Chondrocyte (in vitro differentiated cells): Measurements from ENCODE around the gene JAK3. TPM values are rescaled to one million over a fixed set of nuclear protein-coding genes. Genes with fewer than 3 reads are reported as not detected.

Experiments used
- DNase-seq: peaks from one replicate; pipeline ENCODE4 v3.0.0; 2021; ENCODE audit warnings: mixed read lengths, low spot score
- H3K27ac Mint-ChIP-seq: one replicate; pipeline ENCODE4 v1.8.0; 2021; ENCODE audit warnings: mild to moderate bottlenecking, moderate library complexity, mixed read lengths; ENCODE audit not compliant: unreplicated experiment
- H3K27me3 Mint-ChIP-seq: 2 replicates; pipeline ENCODE4 v1.8.0; 2021; ENCODE audit warnings: low read depth, mixed read lengths
- H3K36me3 Mint-ChIP-seq: 2 replicates; pipeline ENCODE4 v1.8.0; 2021; ENCODE audit warnings: low read depth, mixed read lengths
- H3K4me1 Mint-ChIP-seq: 2 replicates; pipeline ENCODE4 v1.8.0; 2021; ENCODE audit warnings: low read depth, mild to moderate bottlenecking, mixed read lengths
- H3K4me3 Mint-ChIP-seq: one replicate; pipeline ENCODE4 v1.8.0; 2021; ENCODE audit warnings: mild to moderate bottlenecking, moderate library complexity, mixed read lengths; ENCODE audit not compliant: unreplicated experiment
- H3K9me3 Mint-ChIP-seq: 2 replicates; pipeline ENCODE4 v1.8.0; 2021; ENCODE audit warnings: low read depth, mixed read lengths
- total RNA-seq: library from RNA; stranded (reverse); gene quantifications from 3 replicates; pipeline ENCODE4 v1.2.1, GENCODE V29; 2021
- TF ChIP-seq, protein P1 (sequence below): fragments of 200-600 bp; sonication (generic); IDR thresholded peaks from 2 replicates; pipeline ENCODE4 v1.5.0; 2021; ENCODE audit warnings: antibody characterized with exemption, mild to moderate bottlenecking, moderate library complexity

Gene JAK3
- total RNA-seq, 1 donor from 2014 or later = 7.7 TPM

- Mint-ChIP-seq H3K27me3 (peaks cover 8% of the 10 kb centered on the region), H3K36me3 (no peaks in the 10 kb centered on the region), H3K4me3 (peak overlapping the region; percentile 66), H3K9me3 (no peaks in the 10 kb centered on the region), H3K27ac (peak overlapping the region; percentile 27), H3K4me1 (peaks cover 14% of the 10 kb centered on the region)
- DNase-seq = no peak
- TF ChIP-seq, protein P1, sequence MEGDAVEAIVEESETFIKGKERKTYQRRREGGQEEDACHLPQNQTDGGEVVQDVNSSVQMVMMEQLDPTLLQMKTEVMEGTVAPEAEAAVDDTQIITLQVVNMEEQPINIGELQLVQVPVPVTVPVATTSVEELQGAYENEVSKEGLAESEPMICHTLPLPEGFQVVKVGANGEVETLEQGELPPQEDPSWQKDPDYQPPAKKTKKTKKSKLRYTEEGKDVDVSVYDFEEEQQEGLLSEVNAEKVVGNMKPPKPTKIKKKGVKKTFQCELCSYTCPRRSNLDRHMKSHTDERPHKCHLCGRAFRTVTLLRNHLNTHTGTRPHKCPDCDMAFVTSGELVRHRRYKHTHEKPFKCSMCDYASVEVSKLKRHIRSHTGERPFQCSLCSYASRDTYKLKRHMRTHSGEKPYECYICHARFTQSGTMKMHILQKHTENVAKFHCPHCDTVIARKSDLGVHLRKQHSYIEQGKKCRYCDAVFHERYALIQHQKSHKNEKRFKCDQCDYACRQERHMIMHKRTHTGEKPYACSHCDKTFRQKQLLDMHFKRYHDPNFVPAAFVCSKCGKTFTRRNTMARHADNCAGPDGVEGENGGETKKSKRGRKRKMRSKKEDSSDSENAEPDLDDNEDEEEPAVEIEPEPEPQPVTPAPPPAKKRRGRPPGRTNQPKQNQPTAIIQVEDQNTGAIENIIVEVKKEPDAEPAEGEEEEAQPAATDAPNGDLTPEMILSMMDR = no peak
Measured at GRCh38 chr19:17841810-17842662, 5.7 kb downstream of the JAK3 start.

DNA sequence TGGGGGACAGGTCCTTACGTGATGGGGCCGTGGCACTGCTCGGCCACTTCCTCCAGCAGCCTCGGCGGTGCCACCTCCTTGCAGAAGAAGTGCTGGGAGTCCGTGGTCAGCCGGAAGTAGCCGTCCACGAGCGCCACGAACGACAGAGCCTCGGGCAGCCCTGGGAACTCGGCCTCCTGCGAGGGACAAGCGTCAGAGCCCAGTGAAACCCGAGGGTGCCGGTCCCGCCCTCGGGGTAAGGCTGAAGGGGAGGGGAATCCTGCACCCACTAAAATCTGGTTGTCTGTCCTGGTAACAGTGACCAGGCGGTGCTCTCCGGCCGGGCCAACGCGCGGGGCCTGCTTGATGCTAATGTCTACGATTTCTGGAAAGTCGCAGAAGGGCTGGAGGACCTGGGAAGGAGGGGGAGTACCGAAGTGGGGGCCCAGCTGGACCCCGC lies 6.4 kb downstream of the JAK3 start:
- Mint-ChIP-seq H3K4me1 (peaks cover 14% of the 10 kb centered on the region), H3K27ac (no peak overlapping the region), H3K36me3 (no peaks in the 10 kb centered on the region), H3K27me3 (peaks cover 8% of the 10 kb centered on the region), H3K4me3 (peak overlapping the region; percentile 66), H3K9me3 (no peaks in the 10 kb centered on the region)
- TF ChIP-seq, protein P1 = no peak
- DNase-seq = no peak

- TF ChIP-seq, protein P1 = no peak
- Mint-ChIP-seq H3K4me1 (peaks cover 19% of the 10 kb centered on the region), H3K9me3 (no peaks in the 10 kb centered on the region), H3K27ac (no peak overlapping the region), H3K36me3 (no peaks in the 10 kb centered on the region), H3K4me3 (no peak overlapping the region), H3K27me3 (peaks cover 8% of the 10 kb centered on the region)
- no peak for DNase-seq
Measured at GRCh38 chr19:17840019-17840418, 7.8 kb downstream of the JAK3 start.

GRCh38 chr19:17837972-17838371 lies 9.8 kb downstream of the JAK3 start:
- Mint-ChIP-seq H3K36me3 (no peaks in the 10 kb centered on the region), H3K4me1 (peaks cover 19% of the 10 kb centered on the region), H3K4me3 (no peak overlapping the region), H3K27ac (no peak overlapping the region), H3K9me3 (no peaks in the 10 kb centered on the region), H3K27me3 (peaks cover 8% of the 10 kb centered on the region)
- TF ChIP-seq, protein P1 = no peak
- DNase-seq = no peak

GRCh38 chr19:17836530-17836929 lies 11.3 kb downstream of the JAK3 start:
- peaks cover 11% of the 10 kb centered on the region for H3K4me1 Mint-ChIP-seq
- no peak overlapping the region for H3K27ac Mint-ChIP-seq
- no peaks in the 10 kb centered on the region for H3K36me3 Mint-ChIP-seq
- no peak overlapping the region for H3K4me3 Mint-ChIP-seq
- peaks cover 8% of the 10 kb centered on the region for H3K27me3 Mint-ChIP-seq
- DNase-seq = no peak
- TF ChIP-seq, protein P1 = no peak
- H3K9me3 Mint-ChIP-seq = no peaks in the 10 kb centered on the region
